GM23338 (cell line): ENCODE results near the gene LRRC25. TPM values are rescaled to one million over a fixed set of nuclear protein-coding genes. Genes with fewer than 3 reads are reported as not detected.
A peak's percentile ranks its signal among the peaks of the same experiment; 100 is the strongest.

ENCODE experiments used
- ATAC-seq: fragments of 200-7000 bp; cut with Tn5 transposase; 3 replicates; pipeline ENCODE4 v1.9.1; 2020
- DNase-seq: peaks from one replicate; pipeline ENCODE4 v3.0.0-alpha.2; 2015; ENCODE audit warnings: low spot score
- H2AFZ ChIP-seq: fragments of 200-600 bp; sonication (generic); 2 replicates; pipeline ENCODE4 v1.8.0; 2016; ENCODE audit warnings: antibody characterized with exemption, mild to moderate bottlenecking, moderate library complexity
- H3F3A ChIP-seq: fragments of 200-600 bp; sonication (generic); replicated peaks from 2 replicates; pipeline ENCODE4 v1.8.0; 2017; ENCODE audit warnings: antibody characterized with exemption, mixed run types, low read depth
- H3K27ac ChIP-seq: fragments of 200-600 bp; sonication (generic); 2 replicates; pipeline ENCODE4 v1.6.1; 2016; ENCODE audit warnings: low read depth
- H3K27me3 ChIP-seq: fragments of 200-600 bp; sonication (generic); 2 replicates; pipeline ENCODE4 v1.8.0; 2016; ENCODE audit warnings: mild to moderate bottlenecking, mixed run types, moderate library complexity; ENCODE audit not compliant: insufficient read depth
- H3K36me3 ChIP-seq: fragments of 200-600 bp; sonication (generic); 2 replicates; pipeline ENCODE4 v1.8.0; 2016; ENCODE audit warnings: mild to moderate bottlenecking; ENCODE audit not compliant: insufficient read depth
- H3K4me1 ChIP-seq: fragments of 200-600 bp; sonication (generic); 2 replicates; pipeline ENCODE4 v1.8.0; 2016; ENCODE audit warnings: mild to moderate bottlenecking, moderate library complexity; ENCODE audit not compliant: insufficient read depth
- H3K4me2 ChIP-seq: fragments of 200-600 bp; sonication (generic); 2 replicates; pipeline ENCODE4 v1.7.1; 2017; ENCODE audit warnings: mixed run types
- H3K4me3 ChIP-seq: fragments of 200-600 bp; sonication (generic); 2 replicates; pipeline ENCODE4 v1.6.1; 2016; ENCODE audit warnings: mixed run types
- H3K79me2 ChIP-seq: fragments of 200-600 bp; sonication (generic); replicated peaks from 2 replicates; pipeline ENCODE4 v1.8.0; 2017; ENCODE audit warnings: mild to moderate bottlenecking; ENCODE audit not compliant: insufficient read depth
- H3K9me2 ChIP-seq: fragments of 200-600 bp; sonication (generic); 2 replicates; pipeline ENCODE4 v1.8.0; 2017; ENCODE audit not compliant: insufficient read depth
- H4K20me1 ChIP-seq: fragments of 200-600 bp; sonication (generic); replicated peaks from 2 replicates; pipeline ENCODE4 v1.8.0; 2017; ENCODE audit warnings: mild to moderate bottlenecking; ENCODE audit not compliant: insufficient read depth
- H3K27ac Mint-ChIP-seq: 2 replicates; pipeline ENCODE4 v1.8.0; 2020; ENCODE audit warnings: inconsistent platforms, mild to moderate bottlenecking, moderate library complexity, mixed read lengths
- H3K27me3 Mint-ChIP-seq: 3 replicates; pipeline ENCODE4 v1.8.0; 2022; ENCODE audit warnings: low read depth, mild to moderate bottlenecking, moderate library complexity, mixed read lengths, inconsistent platforms; ENCODE audit not compliant: insufficient read depth, poor library complexity
- H3K36me3 Mint-ChIP-seq: 3 replicates; pipeline ENCODE4 v1.8.0; 2021; ENCODE audit warnings: low read depth, mild to moderate bottlenecking, inconsistent platforms, moderate library complexity, mixed read lengths
- H3K4me1 Mint-ChIP-seq: 3 replicates; pipeline ENCODE4 v1.8.0; 2020; ENCODE audit warnings: mild to moderate bottlenecking, inconsistent platforms, mixed read lengths
- H3K4me3 Mint-ChIP-seq: 3 replicates; pipeline ENCODE4 v1.8.0; 2021; ENCODE audit warnings: moderate library complexity, mild to moderate bottlenecking, inconsistent platforms, mixed read lengths
- H3K9me3 Mint-ChIP-seq: 3 replicates; pipeline ENCODE4 v1.8.0; 2020; ENCODE audit warnings: moderate library complexity, mild to moderate bottlenecking, inconsistent platforms, mixed read lengths
- CREB1 ChIP-seq: fragments of 250-450 bp; sonication (Bioruptor Pico); IDR thresholded peaks from 2 replicates; pipeline ENCODE4 v1.5.0; 2020; ENCODE audit warnings: low read depth, mild to moderate bottlenecking, moderate library complexity
- CTCF ChIP-seq, 2 experiments: fragments of 200-600 bp in 1 of 2; sonication (generic) in 1 of 2; conservative IDR thresholded peaks; 2 replicates each; pipeline versions ENCODE4 v1.5.1 to v1.6.1; 2016 to 2017; ENCODE audit warnings: antibody characterized with exemption in 2 of 2, low read depth in 2 of 2, mild to moderate bottlenecking in 2 of 2, moderate library complexity in 1 of 2
- EZH2 ChIP-seq: fragments of 200-600 bp; sonication (generic); IDR thresholded peaks from one replicate; pipeline ENCODE4 v1.8.0; 2017; ENCODE audit warnings: antibody characterized with exemption, mild to moderate bottlenecking, low read depth; ENCODE audit not compliant: unreplicated experiment
- JUNB ChIP-seq: IDR thresholded peaks from one replicate; pipeline ENCODE4 v1.6.1; 2016; ENCODE audit warnings: antibody characterized with exemption; ENCODE audit not compliant: unreplicated experiment
- STAT1 ChIP-seq: IDR thresholded peaks from one replicate; pipeline ENCODE4 v1.6.1; 2016; ENCODE audit warnings: antibody characterized with exemption; ENCODE audit not compliant: unreplicated experiment
- ZNF114 ChIP-seq: fragments of 250-450 bp; sonication (Bioruptor Pico); IDR thresholded peaks from 2 replicates; pipeline ENCODE4 v1.5.0; 2020; ENCODE audit warnings: mild to moderate bottlenecking, moderate library complexity
- ZNF331 ChIP-seq: fragments of 250-450 bp; sonication (Bioruptor Pico); IDR thresholded peaks from 2 replicates; pipeline ENCODE4 v1.5.0; 2020; ENCODE audit warnings: low read depth, mild to moderate bottlenecking, moderate library complexity
- polyA plus RNA-seq: library from polyadenylated mRNA; unstranded; fragments of >200 nt; fragmentation: Nextera tagmentation; extraction: Ambion mirVana; gene quantifications from 2 replicates; pipeline ENCODE4 v1.2.1, GENCODE V29; 2016
- total RNA-seq: library from RNA; depleted of rRNA; stranded (reverse); fragments of >200 nt; shearing (Covaris generic); gene quantifications from 2 replicates; pipeline ENCODE4 v1.2.3, GENCODE V29; 2014
- TF ChIP-seq, protein P1 (sequence below): IDR thresholded peaks from 2 replicates; pipeline ENCODE4 v1.6.1; 2016; ENCODE audit warnings: antibody characterized with exemption
- TF ChIP-seq, protein P2 (sequence below): fragments of 250-450 bp; sonication (Bioruptor Pico); IDR thresholded peaks from 2 replicates; pipeline ENCODE4 v1.5.0; 2020; ENCODE audit warnings: mild to moderate bottlenecking, moderate library complexity

The LRRC25 gene
- total and polyA plus RNA-seq, 2 experiments from 2014 or later, result 0.17 to 0.24 TPM

GRCh38 chr19:18418483-18419194 is 21.2 kb upstream of the LRRC25 start:
- H3F3A ChIP-seq, result peaks cover 24% of the 10 kb centered on the region
- H3K4me1 ChIP-seq, result peaks cover 9% of the 10 kb centered on the region
- Mint-ChIP-seq H3K27ac (no peak overlapping the region), H3K4me3 (peak overlapping the region; percentile 68), H3K36me3 (no peaks in the 10 kb centered on the region), H3K9me3 (no peaks in the 10 kb centered on the region), H3K4me1 (peaks cover 39% of the 10 kb centered on the region), H3K27me3 (peaks cover 52% of the 10 kb centered on the region)
- no peaks in the 10 kb centered on the region for H3K36me3 ChIP-seq
- DNase-seq (peak; percentile 43), ATAC-seq (no peak; the same call in 2 of the 3 replicates)
- H3K27me3 ChIP-seq, result peaks cover 39% of the 10 kb centered on the region
- H4K20me1 ChIP-seq, result peaks cover under 1% of the 10 kb centered on the region; the same call in 1 of the 2 replicates
- H3K4me3 ChIP-seq, result peak overlapping the region; percentile 73
- peak; percentile 25 for TF ChIP-seq EZH2
- TF ChIP-seq CTCF (conservative IDR thresholded peaks at IDR 0.05; ENCODE audit: low read depth in 2 of 2), result no peak
- peak overlapping the region; percentile 97 for H3K4me2 ChIP-seq
- H3K9me2 ChIP-seq, result no peaks in the 10 kb centered on the region
- no peak overlapping the region for H3K27ac ChIP-seq
- H3K79me2 ChIP-seq, result no peaks in the 10 kb centered on the region
- no peak overlapping the region for H2AFZ ChIP-seq

DNA sequence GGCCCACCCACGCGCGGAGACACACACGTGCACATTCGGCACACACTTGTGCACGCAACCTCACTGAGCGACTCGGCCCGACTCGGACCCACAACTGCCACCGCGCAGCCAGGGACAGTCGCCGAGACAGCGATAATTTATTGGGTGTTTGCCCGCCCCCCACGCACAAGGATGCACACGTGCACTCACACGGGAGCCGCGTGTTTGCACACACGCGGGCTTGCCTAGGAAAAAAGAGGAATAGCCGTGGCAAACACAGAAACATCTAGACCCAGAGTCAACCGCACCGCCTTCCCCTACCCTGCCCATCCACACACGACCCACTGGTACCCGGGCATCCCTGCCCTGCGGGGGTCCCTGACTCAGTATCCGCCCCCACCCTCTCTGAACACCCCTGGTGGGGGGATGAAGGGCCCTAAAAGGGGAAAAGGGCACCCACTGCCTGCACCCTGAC is 20.6 kb upstream of the LRRC25 start:
- Mint-ChIP-seq H3K27ac (no peak overlapping the region), H3K4me3 (peak overlapping the region; percentile 68), H3K27me3 (peaks cover 50% of the 10 kb centered on the region), H3K4me1 (peaks cover 36% of the 10 kb centered on the region), H3K36me3 (no peaks in the 10 kb centered on the region), H3K9me3 (no peaks in the 10 kb centered on the region)
- Histone ChIP-seq H3F3A (peaks cover 24% of the 10 kb centered on the region), H3K4me2 (peak overlapping the region; percentile 97), H3K27me3 (peaks cover 39% of the 10 kb centered on the region), H2AFZ (no peak overlapping the region), H3K79me2 (no peaks in the 10 kb centered on the region), H3K27ac (no peak overlapping the region), H3K36me3 (no peaks in the 10 kb centered on the region), H3K4me1 (peaks cover 8% of the 10 kb centered on the region), H3K4me3 (peak overlapping the region; percentile 73), H4K20me1 (no peaks in the 10 kb centered on the region; the same call in 1 of the 2 replicates), H3K9me2 (no peaks in the 10 kb centered on the region)
- no peak for DNase-seq
- no peak for ATAC-seq
- no peak for TF ChIP-seq ZNF114
- TF ChIP-seq, protein P1, sequence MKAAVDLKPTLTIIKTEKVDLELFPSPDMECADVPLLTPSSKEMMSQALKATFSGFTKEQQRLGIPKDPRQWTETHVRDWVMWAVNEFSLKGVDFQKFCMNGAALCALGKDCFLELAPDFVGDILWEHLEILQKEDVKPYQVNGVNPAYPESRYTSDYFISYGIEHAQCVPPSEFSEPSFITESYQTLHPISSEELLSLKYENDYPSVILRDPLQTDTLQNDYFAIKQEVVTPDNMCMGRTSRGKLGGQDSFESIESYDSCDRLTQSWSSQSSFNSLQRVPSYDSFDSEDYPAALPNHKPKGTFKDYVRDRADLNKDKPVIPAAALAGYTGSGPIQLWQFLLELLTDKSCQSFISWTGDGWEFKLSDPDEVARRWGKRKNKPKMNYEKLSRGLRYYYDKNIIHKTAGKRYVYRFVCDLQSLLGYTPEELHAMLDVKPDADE, result no peak
- no peak for TF ChIP-seq CREB1
- no peak for TF ChIP-seq STAT1
- TF ChIP-seq, protein P2, sequence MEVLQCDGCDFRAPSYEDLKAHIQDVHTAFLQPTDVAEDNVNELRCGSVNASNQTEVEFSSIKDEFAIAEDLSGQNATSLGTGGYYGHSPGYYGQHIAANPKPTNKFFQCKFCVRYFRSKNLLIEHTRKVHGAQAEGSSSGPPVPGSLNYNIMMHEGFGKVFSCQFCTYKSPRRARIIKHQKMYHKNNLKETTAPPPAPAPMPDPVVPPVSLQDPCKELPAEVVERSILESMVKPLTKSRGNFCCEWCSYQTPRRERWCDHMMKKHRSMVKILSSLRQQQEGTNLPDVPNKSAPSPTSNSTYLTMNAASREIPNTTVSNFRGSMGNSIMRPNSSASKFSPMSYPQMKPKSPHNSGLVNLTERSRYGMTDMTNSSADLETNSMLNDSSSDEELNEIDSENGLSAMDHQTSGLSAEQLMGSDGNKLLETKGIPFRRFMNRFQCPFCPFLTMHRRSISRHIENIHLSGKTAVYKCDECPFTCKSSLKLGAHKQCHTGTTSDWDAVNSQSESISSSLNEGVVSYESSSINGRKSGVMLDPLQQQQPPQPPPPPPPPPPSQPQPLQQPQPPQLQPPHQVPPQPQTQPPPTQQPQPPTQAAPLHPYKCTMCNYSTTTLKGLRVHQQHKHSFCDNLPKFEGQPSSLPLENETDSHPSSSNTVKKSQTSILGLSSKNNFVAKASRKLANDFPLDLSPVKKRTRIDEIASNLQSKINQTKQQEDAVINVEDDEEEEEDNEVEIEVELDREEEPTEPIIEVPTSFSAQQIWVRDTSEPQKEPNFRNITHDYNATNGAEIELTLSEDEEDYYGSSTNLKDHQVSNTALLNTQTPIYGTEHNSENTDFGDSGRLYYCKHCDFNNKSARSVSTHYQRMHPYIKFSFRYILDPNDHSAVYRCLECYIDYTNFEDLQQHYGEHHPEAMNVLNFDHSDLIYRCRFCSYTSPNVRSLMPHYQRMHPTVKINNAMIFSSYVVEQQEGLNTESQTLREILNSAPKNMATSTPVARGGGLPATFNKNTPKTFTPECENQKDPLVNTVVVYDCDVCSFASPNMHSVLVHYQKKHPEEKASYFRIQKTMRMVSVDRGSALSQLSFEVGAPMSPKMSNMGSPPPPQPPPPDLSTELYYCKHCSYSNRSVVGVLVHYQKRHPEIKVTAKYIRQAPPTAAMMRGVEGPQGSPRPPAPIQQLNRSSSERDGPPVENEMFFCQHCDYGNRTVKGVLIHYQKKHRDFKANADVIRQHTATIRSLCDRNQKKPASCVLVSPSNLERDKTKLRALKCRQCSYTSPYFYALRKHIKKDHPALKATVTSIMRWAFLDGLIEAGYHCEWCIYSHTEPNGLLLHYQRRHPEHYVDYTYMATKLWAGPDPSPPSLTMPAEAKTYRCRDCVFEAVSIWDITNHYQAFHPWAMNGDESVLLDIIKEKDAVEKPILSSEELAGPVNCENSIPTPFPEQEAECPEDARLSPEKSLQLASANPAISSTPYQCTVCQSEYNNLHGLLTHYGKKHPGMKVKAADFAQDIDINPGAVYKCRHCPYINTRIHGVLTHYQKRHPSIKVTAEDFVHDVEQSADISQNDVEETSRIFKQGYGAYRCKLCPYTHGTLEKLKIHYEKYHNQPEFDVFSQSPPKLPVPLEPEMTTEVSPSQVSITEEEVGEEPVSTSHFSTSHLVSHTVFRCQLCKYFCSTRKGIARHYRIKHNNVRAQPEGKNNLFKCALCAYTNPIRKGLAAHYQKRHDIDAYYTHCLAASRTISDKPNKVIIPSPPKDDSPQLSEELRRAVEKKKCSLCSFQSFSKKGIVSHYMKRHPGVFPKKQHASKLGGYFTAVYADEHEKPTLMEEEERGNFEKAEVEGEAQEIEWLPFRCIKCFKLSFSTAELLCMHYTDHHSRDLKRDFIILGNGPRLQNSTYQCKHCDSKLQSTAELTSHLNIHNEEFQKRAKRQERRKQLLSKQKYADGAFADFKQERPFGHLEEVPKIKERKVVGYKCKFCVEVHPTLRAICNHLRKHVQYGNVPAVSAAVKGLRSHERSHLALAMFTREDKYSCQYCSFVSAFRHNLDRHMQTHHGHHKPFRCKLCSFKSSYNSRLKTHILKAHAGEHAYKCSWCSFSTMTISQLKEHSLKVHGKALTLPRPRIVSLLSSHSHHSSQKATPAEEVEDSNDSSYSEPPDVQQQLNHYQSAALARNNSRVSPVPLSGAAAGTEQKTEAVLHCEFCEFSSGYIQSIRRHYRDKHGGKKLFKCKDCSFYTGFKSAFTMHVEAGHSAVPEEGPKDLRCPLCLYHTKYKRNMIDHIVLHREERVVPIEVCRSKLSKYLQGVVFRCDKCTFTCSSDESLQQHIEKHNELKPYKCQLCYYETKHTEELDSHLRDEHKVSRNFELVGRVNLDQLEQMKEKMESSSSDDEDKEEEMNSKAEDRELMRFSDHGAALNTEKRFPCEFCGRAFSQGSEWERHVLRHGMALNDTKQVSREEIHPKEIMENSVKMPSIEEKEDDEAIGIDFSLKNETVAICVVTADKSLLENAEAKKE (CRISPR knock-in tag), result no peak
- no peak for TF ChIP-seq CTCF (conservative IDR thresholded peaks at IDR 0.05; ENCODE audit: low read depth in 2 of 2)
- no peak for TF ChIP-seq ZNF331 (CRISPR knock-in tag)
- no peak for TF ChIP-seq EZH2
- TF ChIP-seq JUNB, result no peak
